ENCODE results near the gene CCDC106.

- TF ChIP-seq CTCF (optimal IDR thresholded peaks at IDR 0.05 in 1 of 3, IDR thresholded peaks at IDR 0.05 in 1 of 3, conservative IDR thresholded peaks at IDR 0.05 in 1 of 3; ENCODE audit: extremely low read depth in 1 of 3, insufficient read depth in 2 of 3, low read length in 3 of 3) (no peak), EZH2 (IDR thresholded peaks at IDR 0.05; ENCODE audit: low read length) (no peak)
Measured at GRCh38 chr19:55672418-55672817, 24.4 kb downstream of the CCDC106 start.

Data from keratinocyte (primary cell).